Effector memory CD4-positive, alpha-beta T cell (primary cell): ENCODE data around the gene TSPAN32.
"Not testable (repeated sequence)": the region's sequence is repeated elsewhere in the genome, so short reads cannot be mapped to it uniquely, and the experiment has no call there.

Experiments used
- DNase-seq, 3 donors: peaks; one replicate each; pipeline ENCODE4 v3.0.0-alpha.2; 2020
- H3K27ac ChIP-seq: 2 replicates; pipeline ENCODE4 v1.7.0; 2013; ENCODE audit warnings: mild to moderate bottlenecking, low read length, moderate library complexity; ENCODE audit not compliant: insufficient read depth, poor library complexity, severe bottlenecking
- H3K27me3 ChIP-seq: replicated peaks from 2 replicates; pipeline ENCODE4 v1.7.0; 2013; ENCODE audit warnings: mild to moderate bottlenecking, low read length; ENCODE audit not compliant: insufficient read depth, control insufficient read depth, poor library complexity, severe bottlenecking
- H3K36me3 ChIP-seq: 2 replicates; pipeline ENCODE4 v1.7.0; 2013; ENCODE audit warnings: mild to moderate bottlenecking, low read length, moderate library complexity; ENCODE audit not compliant: control insufficient read depth, insufficient read depth
- H3K4me1 ChIP-seq: 2 replicates; pipeline ENCODE4 v1.7.0; 2013; ENCODE audit warnings: low read length, mild to moderate bottlenecking; ENCODE audit not compliant: control insufficient read depth, insufficient read depth, poor library complexity, severe bottlenecking
- H3K4me3 ChIP-seq: 2 replicates; pipeline ENCODE4 v1.7.0; 2013; ENCODE audit warnings: low read length, low read depth, mild to moderate bottlenecking; ENCODE audit not compliant: insufficient read depth, poor library complexity, severe bottlenecking
- H3K9me3 ChIP-seq: 2 replicates; pipeline ENCODE4 v1.7.0; 2013; ENCODE audit warnings: mild to moderate bottlenecking, low read length, moderate library complexity; ENCODE audit not compliant: control insufficient read depth

The TSPAN32 gene

GRCh38 chr11:2272946-2273280, 28.9 kb upstream of the TSPAN32 start:
- DNase-seq: no peak
- Histone ChIP-seq H3K4me3 (no peak overlapping the region), H3K27ac (no peak overlapping the region), H3K9me3 (no peaks in the 10 kb centered on the region), H3K36me3 (no peaks in the 10 kb centered on the region), H3K4me1 (peaks cover 11% of the 10 kb centered on the region), H3K27me3 (peaks cover 30% of the 10 kb centered on the region)

- no peak overlapping the region for H3K4me3 ChIP-seq
- H3K36me3 ChIP-seq: no peaks in the 10 kb centered on the region
- peaks cover 28% of the 10 kb centered on the region for H3K27me3 ChIP-seq
- no peak overlapping the region for H3K27ac ChIP-seq
- H3K9me3 ChIP-seq: no peaks in the 10 kb centered on the region
- DNase-seq: no peak
- H3K4me1 ChIP-seq: peaks cover 11% of the 10 kb centered on the region
These were observed 28.5 kb upstream of the TSPAN32 start for GRCh38 chr11:2273311-2273710.

- H3K9me3 ChIP-seq: no peaks in the 10 kb centered on the region
- H3K27me3 ChIP-seq: peaks cover 24% of the 10 kb centered on the region
- DNase-seq: no peak
These were observed 28.0 kb upstream of the TSPAN32 start for GRCh38 chr11:2273771-2274170.

GRCh38 chr11:2275334-2276279, 26.2 kb upstream of the TSPAN32 start:
- Histone ChIP-seq H3K27ac (no peak overlapping the region), H3K9me3 (no peaks in the 10 kb centered on the region), H3K4me1 (peaks cover 3% of the 10 kb centered on the region), H3K4me3 (no peak overlapping the region), H3K36me3 (no peaks in the 10 kb centered on the region), H3K27me3 (peaks cover 10% of the 10 kb centered on the region)
- DNase-seq: no peak

More at GRCh38 chr11:2273771-2274170, 28.0 kb upstream of the TSPAN32 start:
- H3K36me3 ChIP-seq: no peaks in the 10 kb centered on the region
- no peak overlapping the region for H3K27ac ChIP-seq
- no peak overlapping the region for H3K4me3 ChIP-seq
- H3K4me1 ChIP-seq: peaks cover 11% of the 10 kb centered on the region

GRCh38 chr11:2276280-2277007, 25.4 kb upstream of the TSPAN32 start:
- no peak for DNase-seq
- H3K4me1 ChIP-seq: no peaks in the 10 kb centered on the region
- no peaks in the 10 kb centered on the region for H3K36me3 ChIP-seq
- H3K9me3 ChIP-seq: no peaks in the 10 kb centered on the region
- no peak overlapping the region for H3K4me3 ChIP-seq
- no peak overlapping the region for H3K27ac ChIP-seq
- H3K27me3 ChIP-seq: peaks cover 2% of the 10 kb centered on the region

- Histone ChIP-seq H3K27me3 (no peaks in the 10 kb centered on the region), H3K4me1 (no peaks in the 10 kb centered on the region), H3K9me3 (no peaks in the 10 kb centered on the region), H3K36me3 (no peaks in the 10 kb centered on the region), H3K4me3 (no peak overlapping the region), H3K27ac (no peak overlapping the region)
- no peak for DNase-seq
These were observed 24.8 kb upstream of the TSPAN32 start for GRCh38 chr11:2277008-2277346.

GRCh38 chr11:2277933-2278523, 23.8 kb upstream of the TSPAN32 start:
- Histone ChIP-seq H3K36me3 (no peaks in the 10 kb centered on the region), H3K27me3 (no peaks in the 10 kb centered on the region), H3K9me3 (no peaks in the 10 kb centered on the region), H3K4me3 (no peak overlapping the region), H3K4me1 (no peaks in the 10 kb centered on the region), H3K27ac (no peak overlapping the region)
- DNase-seq: no peak

- no peaks in the 10 kb centered on the region for H3K36me3 ChIP-seq
- H3K27ac ChIP-seq: no peak overlapping the region
- H3K9me3 ChIP-seq: no peaks in the 10 kb centered on the region
- no peak for DNase-seq
- H3K4me1 ChIP-seq: no peaks in the 10 kb centered on the region
- H3K27me3 ChIP-seq: no peaks in the 10 kb centered on the region
- H3K4me3 ChIP-seq: no peak overlapping the region
These were observed 21.6 kb upstream of the TSPAN32 start for GRCh38 chr11:2280208-2280607.

GRCh38 chr11:2286350-2286749, 15.5 kb upstream of the TSPAN32 start:
- H3K27ac ChIP-seq, H3K9me3 ChIP-seq, H3K4me1 ChIP-seq, H3K27me3 ChIP-seq, H3K36me3 ChIP-seq, DNase-seq, H3K4me3 ChIP-seq: not testable (repeated sequence)

- DNase-seq: no peak
- H3K36me3 ChIP-seq: no peaks in the 10 kb centered on the region
- no peak overlapping the region for H3K4me3 ChIP-seq
- no peaks in the 10 kb centered on the region for H3K9me3 ChIP-seq
- no peak overlapping the region for H3K27ac ChIP-seq
- no peaks in the 10 kb centered on the region for H3K4me1 ChIP-seq
- H3K27me3 ChIP-seq: no peaks in the 10 kb centered on the region
These were observed 14.7 kb upstream of the TSPAN32 start for GRCh38 chr11:2287091-2287490.
